HG02571 (cell line): ENCODE data around the gene CZIB.
"Not testable (repeated sequence)": the region's sequence is repeated elsewhere in the genome, so short reads cannot be mapped to it uniquely, and the experiment has no call there.

Experiments
- ATAC-seq: cut with Tn5 transposase; IDR thresholded peaks from one replicate; pipeline ENCODE4 v1.9.1; 2021; ENCODE audit warnings: mild to moderate bottlenecking, moderate library complexity; ENCODE audit not compliant: unreplicated experiment

CZIB gene

GRCh38 chr1:53190210-53190611, 30.2 kb downstream of the CZIB start:
- no peak for ATAC-seq

DNA sequence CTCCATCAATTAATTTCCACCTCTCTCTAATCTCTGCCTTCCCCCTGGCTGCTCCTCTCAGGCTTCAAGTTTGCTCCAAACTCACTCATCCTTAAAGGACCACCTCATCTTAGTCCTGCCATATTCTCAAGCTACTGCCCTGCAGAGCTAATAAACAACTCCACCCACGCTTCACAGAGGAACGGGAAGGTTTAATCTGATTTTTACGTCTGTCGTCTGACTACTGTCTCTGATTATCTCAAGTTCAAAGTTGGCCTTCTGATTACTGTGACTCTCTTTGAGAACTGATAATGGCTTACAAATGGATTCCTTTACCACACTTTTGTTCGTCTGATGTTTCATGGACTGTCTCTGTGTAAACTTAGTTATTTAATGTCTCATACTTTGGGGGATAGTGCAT, 31.4 kb downstream of the CZIB start:
- no peak for ATAC-seq

DNA sequence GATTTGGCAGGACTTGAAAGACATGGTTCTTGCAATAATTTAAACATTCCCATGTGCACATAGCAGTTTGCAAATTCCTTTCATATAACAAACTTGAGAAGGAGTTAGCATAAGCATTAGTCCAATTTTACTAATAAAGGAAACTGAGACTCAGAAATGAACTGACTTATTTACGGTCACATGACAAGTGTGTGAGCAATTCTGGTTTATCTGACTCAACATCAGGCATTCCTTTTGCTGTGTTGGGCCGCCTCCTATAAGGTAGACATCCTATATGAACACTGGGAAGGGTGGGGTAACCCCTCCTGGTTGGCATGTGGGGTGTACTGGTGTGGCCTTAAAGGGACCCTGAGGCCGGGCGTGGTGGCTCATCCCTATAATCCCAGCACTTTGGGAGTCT, 32.3 kb downstream of the CZIB start:
- ATAC-seq = no peak

GRCh38 chr1:53187401-53187800, 33.0 kb downstream of the CZIB start:
- no peak for ATAC-seq

- ATAC-seq = no peak
Measured at GRCh38 chr1:53186533-53186932, 33.9 kb downstream of the CZIB start.

- not testable (repeated sequence) for ATAC-seq
Measured at GRCh38 chr1:53185955-53186297, 34.5 kb downstream of the CZIB start.

GRCh38 chr1:53183095-53183990, 37.1 kb downstream of the CZIB start:
- no peak for ATAC-seq

DNA sequence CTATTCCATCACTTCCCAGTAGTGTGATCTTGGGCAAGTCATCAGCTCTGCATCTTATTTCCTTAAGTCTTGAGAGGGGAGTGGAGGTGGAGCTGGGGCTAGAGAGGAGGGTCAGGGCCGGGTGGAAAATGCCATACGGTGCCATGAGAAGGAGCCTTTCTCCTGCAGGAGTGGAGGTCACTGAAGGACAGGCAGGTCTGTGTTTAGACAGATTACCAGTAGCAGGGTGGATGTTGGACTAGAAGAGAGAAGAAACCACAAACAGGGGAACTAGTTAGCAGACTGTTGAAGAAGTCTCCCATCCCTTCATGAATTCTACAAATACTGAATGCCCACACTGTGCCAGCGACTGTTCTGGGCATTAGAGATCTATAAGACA, 37.7 kb downstream of the CZIB start:
- no peak for ATAC-seq

DNA sequence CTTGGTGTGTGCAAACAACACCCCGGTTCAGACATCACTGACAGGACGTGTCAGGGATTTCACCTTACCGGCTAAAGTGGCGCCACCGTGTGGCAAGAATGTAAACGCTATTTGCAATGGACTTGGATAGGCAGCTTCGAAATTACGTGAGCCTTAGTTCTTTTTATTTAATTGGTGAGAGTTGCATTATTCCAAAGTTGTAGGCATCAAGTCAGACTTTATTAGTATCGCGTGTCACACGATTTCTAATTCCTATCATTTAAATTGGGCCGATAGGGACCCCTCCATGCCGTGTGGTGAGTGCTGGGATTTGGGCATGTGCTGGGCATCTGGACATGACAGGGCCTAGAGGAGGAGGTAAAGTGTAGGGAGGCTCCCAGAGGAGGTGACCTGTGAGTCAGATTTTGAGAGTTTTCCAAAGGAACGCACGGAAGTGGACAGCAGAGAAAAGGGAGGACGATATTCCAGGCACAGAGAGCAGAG, 38.3 kb downstream of the CZIB start:
- no peak for ATAC-seq

DNA sequence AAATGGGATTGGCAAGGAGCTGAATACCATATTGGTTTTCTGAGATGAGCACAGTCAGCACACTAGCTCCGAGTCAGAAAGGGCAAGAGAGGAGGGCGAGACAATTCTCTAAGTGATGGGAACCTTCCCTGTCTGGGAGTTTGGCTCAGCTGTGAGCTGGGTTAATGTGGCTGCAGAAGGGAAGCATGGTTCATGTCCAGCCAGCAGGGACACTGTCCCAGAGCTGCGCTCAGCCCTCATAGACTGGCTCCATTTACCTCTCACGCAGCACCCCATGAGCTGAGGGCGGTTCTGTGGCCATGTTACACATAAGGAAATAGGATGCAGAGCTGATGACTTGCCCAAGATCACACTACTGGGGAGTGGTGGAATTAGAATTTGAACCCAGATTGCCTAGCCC, 39.5 kb downstream of the CZIB start:
- no peak for ATAC-seq

GRCh38 chr1:53180226-53180625, 40.2 kb downstream of the CZIB start:
- no peak for ATAC-seq

DNA sequence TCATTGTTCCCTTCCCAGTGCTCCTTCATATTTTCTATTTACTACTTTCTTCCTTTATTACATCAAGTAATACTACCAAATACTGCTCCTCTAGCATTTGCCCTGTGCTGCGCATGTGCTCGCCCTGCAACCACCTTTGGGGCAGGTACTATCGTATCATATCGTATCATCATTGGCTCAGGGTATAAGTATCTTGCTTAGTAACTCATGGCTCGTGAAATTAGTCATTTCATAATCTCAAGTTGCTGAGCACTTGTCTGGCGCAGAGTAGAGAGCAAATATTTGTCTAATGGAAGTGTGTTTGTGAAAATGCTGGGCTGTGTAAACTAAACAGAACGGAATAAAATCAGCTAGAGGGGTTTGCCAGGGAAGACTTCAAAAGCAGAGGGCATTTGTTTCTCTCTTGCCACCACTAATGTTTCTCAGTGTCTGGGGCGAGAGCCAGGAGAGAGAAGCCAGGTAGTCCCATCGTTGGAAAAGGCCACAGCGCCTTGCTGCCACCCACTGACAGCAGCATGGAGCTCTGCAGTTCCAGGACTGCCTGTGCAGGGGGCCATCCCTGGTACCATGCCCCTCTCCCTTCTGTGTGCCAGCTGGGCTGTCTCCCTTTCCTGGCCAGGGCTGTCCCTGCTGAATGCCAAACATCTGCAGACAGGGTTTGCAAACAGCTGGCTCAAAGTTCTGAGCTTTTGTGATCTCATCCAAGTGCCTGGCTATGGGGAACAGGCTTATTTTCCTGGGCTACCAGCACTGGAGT, 43.8 kb downstream of the CZIB start:
- ATAC-seq = no peak

DNA sequence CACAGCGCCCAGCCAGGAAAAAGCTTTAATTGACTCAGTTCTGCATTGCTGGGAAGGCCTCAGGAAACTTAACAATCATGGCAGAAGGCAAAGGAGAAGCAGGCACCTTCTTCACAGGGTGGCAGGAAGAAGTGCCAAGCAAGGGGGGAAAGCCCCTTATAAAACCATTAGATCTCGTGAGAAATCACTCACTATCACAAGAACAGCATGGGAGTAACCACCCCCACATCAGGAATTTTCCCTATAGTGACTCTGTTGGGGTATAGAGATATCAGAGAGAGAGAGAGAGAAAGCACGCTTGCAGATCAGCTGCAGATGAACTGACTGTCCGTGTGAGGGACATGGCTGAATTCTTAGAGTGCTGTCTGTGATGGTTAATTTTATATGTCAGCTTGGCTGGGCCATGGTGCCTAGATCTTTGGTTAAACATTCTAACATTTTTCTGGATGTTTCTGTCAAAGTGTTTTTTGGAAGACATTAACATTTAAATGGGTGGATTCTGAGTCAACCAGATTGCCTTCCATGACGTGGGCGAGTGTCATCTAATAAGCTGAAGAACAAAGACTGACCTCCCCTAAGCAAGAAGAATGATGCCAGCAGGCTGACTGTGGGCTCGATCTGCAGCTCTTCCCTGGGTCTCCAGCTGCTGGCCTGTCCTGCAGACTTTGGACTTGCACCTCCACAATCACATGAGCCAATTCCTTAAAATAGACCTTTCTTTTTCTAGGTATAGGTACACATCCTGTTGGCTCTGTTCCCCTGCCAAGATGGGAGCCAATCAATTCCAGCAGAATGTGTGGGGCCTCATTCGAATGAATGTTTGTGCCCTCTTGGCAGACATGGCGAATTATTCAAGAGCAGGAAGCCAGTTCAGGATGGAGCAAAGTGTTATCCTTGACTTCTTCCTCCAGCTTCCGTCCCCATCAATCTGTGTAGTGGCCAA, 45.2 kb downstream of the CZIB start:
- ATAC-seq = no peak

DNA sequence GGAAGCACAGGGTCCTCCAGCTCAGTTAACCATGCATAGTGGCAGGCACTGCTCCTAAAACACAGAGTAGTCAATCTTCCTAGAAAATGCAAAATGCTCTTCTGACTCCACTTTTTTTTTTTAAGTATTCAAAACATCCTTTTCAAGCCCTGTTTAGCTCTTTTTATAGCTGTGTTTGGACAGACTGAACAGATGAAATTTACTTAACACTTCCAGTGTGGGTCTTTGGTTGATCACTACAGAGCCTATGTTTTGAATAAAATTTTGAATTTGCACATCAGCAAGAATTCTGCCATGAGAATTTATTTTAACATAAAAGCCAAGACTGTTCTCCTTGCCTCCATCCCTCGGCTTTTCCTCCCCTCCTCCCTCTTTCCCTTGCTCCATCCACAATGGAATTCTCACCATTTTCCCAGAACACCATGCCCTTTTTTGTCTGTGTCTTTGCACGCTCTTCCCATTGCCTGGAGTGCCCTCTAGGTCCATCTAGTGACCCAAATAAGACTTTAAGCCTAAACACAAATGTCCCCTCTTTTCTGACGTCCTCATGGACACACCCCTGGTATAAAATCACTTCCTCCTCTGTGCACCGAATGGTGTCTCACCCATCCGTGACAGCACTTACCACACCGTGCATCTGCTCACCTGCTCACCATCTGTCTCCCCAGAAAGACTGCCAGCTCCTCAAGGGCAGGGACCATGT, 47.9 kb downstream of the CZIB start:
- ATAC-seq = no peak

DNA sequence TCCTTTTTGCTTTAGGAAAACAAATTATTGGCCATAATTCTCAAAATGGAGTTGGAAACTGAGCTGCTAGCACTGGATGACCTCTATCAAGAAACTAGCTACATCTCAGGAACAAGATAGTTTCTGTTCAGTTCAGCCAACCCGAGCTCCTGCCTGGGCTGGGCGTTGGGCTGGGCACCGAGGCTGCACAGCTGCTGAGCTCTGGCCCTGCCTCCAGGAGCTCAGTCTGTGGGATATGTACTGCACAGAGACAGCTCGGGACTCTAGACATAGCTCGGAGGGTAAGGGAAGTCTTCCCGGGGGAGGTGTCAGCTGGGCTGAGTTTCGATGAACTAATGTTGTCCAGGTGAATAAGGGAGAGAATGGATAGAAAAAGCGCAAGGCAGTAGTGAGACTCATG, 53.5 kb downstream of the CZIB start:
- no peak for ATAC-seq

DNA sequence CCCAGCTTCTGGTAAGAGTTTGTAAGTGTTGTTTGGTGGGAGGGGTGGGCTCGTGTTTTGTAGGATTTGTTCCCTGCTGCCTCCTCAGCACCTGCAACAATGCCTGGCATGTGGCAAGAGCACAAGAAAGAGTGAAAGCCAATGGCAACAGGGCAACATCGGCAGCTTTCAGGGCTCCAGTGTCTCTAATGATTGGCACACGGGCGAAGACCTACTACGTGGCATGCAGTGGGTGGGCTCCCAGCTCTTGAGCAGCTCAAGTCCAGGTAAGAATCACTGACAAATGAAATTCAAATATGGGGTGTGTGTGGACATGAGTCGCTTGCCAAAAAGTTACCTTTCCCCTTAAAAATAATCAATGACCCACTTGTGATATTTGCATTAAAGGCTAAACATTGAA, 54.1 kb downstream of the CZIB start:
- ATAC-seq = no peak

GRCh38 chr1:53165408-53165961, 54.9 kb downstream of the CZIB start:
- no peak for ATAC-seq
